Mesendoderm (in vitro differentiated cells): Measurements from ENCODE around the gene CDK16.

ENCODE experiments used
- DNase-seq: peaks from one replicate; pipeline ENCODE4 v3.0.0; 2013
- H2AK5ac ChIP-seq: 2 replicates; pipeline ENCODE4 v1.6.1; 2013; ENCODE audit warnings: low read length, inconsistent platforms
- H2BK120ac ChIP-seq: 2 replicates; pipeline ENCODE4 v1.6.1; 2013; ENCODE audit warnings: low read depth, mild to moderate bottlenecking, low read length, moderate library complexity, mixed read lengths
- H2BK15ac ChIP-seq: replicated peaks from 2 replicates; pipeline ENCODE4 v1.6.1; 2013; ENCODE audit warnings: low read depth, mild to moderate bottlenecking, moderate library complexity
- H2BK5ac ChIP-seq: 2 replicates; pipeline ENCODE4 v1.6.1; 2013; ENCODE audit warnings: low read length, inconsistent platforms
- H3K18ac ChIP-seq: 2 replicates; pipeline ENCODE4 v1.6.1; 2013; ENCODE audit warnings: mild to moderate bottlenecking, low read length, mixed read lengths
- H3K23ac ChIP-seq: one replicate; pipeline ENCODE4 v1.6.1; 2013; ENCODE audit warnings: low read length
- H3K27ac ChIP-seq: 2 replicates; pipeline ENCODE4 v1.5.1; 2013; ENCODE audit warnings: low read depth, mild to moderate bottlenecking, inconsistent platforms, low read length, moderate library complexity
- H3K27me3 ChIP-seq: 2 replicates; pipeline ENCODE4 v1.6.1; 2013; ENCODE audit warnings: low read length, control low read depth, mild to moderate bottlenecking, inconsistent platforms; ENCODE audit not compliant: insufficient read depth, poor library complexity
- H3K36me3 ChIP-seq: 2 replicates; pipeline ENCODE4 v1.6.1; 2013; ENCODE audit warnings: low read length, inconsistent platforms; ENCODE audit not compliant: control insufficient read depth, insufficient read depth
- H3K4ac ChIP-seq: one replicate; pipeline ENCODE4 v1.6.1; 2013; ENCODE audit warnings: low read depth, mild to moderate bottlenecking, low read length, moderate library complexity
- H3K4me1 ChIP-seq: 2 replicates; pipeline ENCODE4 v1.6.1; 2013; ENCODE audit warnings: low read depth, low read length, inconsistent platforms; ENCODE audit not compliant: control insufficient read depth
- H3K4me2 ChIP-seq: 2 replicates; pipeline ENCODE4 v1.6.1; 2013; ENCODE audit warnings: low read length
- H3K4me3 ChIP-seq: 2 replicates; pipeline ENCODE4 v1.5.1; 2013; ENCODE audit warnings: mild to moderate bottlenecking, low read length
- H3K56ac ChIP-seq: one replicate; pipeline ENCODE4 v1.6.1; 2013; ENCODE audit warnings: low read length
- H3K79me1 ChIP-seq: 2 replicates; pipeline ENCODE4 v1.6.1; 2013; ENCODE audit warnings: low read length, inconsistent platforms
- H3K79me2 ChIP-seq: 2 replicates; pipeline ENCODE4 v1.6.1; 2013; ENCODE audit warnings: mild to moderate bottlenecking, low read length; ENCODE audit not compliant: control insufficient read depth, insufficient read depth
- H3K9ac ChIP-seq: 2 replicates; pipeline ENCODE4 v1.6.1; 2013; ENCODE audit warnings: low read length, inconsistent platforms
- H4K5ac ChIP-seq: one replicate; pipeline ENCODE4 v1.6.1; 2013; ENCODE audit warnings: low read length
- H4K8ac ChIP-seq: one replicate; pipeline ENCODE4 v1.6.1; 2013; ENCODE audit warnings: low read depth, mild to moderate bottlenecking, control low read depth, low read length, moderate library complexity
- WGBS: extraction: QIAGEN DNeasy Blood & Tissue Kit; methylation state at CpG from one replicate; pipeline ENCODE4 v1.1.7; 2013; ENCODE audit warnings: low lambda C conversion rate, missing lambda C conversion rate; ENCODE audit not compliant: insufficient coverage; ENCODE audit errors: extremely low coverage; 5-methylcytosine and 5-hydroxymethylcytosine counted together

CDK16 gene

DNA sequence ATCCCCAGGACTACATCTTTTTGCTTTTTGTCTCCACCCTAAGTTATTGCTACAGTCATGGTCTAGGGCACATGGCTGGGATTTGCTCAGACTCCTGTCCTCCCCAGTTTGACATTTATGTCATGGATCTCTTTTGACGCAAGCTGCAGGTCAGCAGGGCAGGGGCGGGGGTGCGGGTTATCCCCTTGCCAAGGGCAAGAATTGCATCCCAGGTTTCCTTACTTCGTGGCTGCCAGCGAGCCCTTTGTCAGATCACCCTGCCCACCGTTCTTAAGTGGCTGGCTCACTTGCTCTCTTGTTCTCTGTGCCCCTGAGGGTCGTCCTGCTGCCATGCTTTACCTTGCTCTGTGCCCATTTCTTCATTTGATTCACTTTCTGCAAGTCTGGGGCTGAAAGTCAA is 45.9 kb upstream of the CDK16 start:
- Histone ChIP-seq H2BK120ac (no peak overlapping the region), H3K27me3 (no peaks in the 10 kb centered on the region), H3K79me2 (no peaks in the 10 kb centered on the region), H3K79me1 (no peaks in the 10 kb centered on the region), H3K4ac (no peak overlapping the region), H3K4me3 (no peak overlapping the region), H3K18ac (no peak overlapping the region), H4K5ac (no peak overlapping the region), H3K4me1 (no peaks in the 10 kb centered on the region), H3K23ac (no peak overlapping the region), H3K9ac (no peak overlapping the region), H2AK5ac (no peak overlapping the region), H2BK15ac (no peak overlapping the region), H3K27ac (no peak overlapping the region), H3K56ac (no peak overlapping the region), H3K4me2 (no peak overlapping the region), H3K36me3 (no peaks in the 10 kb centered on the region), H4K8ac (no peak overlapping the region), H2BK5ac (no peak overlapping the region)
- no CpG with 5 or more reads among the region's 7 CpGs for WGBS
- no peak for DNase-seq

DNA sequence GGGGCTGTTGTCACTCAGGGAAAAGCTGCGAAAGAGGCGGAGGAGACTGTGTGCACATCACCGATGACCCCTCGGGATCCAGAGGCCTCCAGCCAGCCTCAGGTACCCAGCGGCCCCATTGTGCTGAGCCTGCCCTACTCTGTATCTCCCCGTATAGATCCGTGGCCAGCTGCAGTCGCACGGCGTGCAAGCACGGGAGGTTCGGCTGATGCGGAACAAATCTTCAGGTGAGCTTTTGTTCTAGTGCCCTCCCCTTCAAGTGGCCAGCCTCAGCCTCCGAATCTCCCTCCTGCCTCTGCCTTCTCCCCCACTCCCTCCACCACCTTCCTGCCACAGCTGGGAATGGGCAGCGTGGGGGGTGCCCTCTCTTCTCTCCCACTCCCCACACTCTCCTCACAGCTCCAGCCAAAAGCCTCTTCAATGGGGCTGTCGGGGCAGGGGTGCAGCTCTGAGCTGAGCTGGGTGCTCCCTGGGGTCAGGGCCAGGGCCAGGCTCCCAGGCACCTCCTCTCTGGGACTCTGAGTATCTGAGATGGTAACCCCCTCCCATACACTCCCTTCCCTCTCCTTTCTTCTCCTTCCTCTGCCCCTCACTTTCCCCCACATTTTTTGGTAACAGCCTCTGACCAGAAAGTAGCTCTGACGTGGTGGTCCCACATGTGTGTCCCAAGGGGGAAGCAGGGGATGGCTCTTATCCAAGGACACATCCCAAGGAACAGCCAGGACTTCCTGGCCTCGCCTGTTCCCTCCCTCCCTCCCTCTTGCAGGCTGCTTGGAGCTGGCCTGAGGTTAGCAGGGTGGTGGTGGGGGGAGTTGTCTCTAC is 45.3 kb upstream of the CDK16 start:
- WGBS = no CpG with 5 or more reads among the region's 18 CpGs
- Histone ChIP-seq H3K4ac (no peak overlapping the region), H3K27ac (no peak overlapping the region), H3K4me1 (no peaks in the 10 kb centered on the region), H2BK120ac (no peak overlapping the region), H3K4me2 (no peak overlapping the region), H3K9ac (no peak overlapping the region), H2BK15ac (no peak overlapping the region), H3K4me3 (no peak overlapping the region), H3K27me3 (no peaks in the 10 kb centered on the region), H3K79me1 (no peaks in the 10 kb centered on the region), H2BK5ac (no peak overlapping the region), H3K23ac (no peak overlapping the region), H2AK5ac (no peak overlapping the region), H3K56ac (no peak overlapping the region), H3K36me3 (no peaks in the 10 kb centered on the region), H4K8ac (no peak overlapping the region), H3K79me2 (no peaks in the 10 kb centered on the region), H4K5ac (no peak overlapping the region), H3K18ac (no peak overlapping the region)
- DNase-seq = no peak

DNA sequence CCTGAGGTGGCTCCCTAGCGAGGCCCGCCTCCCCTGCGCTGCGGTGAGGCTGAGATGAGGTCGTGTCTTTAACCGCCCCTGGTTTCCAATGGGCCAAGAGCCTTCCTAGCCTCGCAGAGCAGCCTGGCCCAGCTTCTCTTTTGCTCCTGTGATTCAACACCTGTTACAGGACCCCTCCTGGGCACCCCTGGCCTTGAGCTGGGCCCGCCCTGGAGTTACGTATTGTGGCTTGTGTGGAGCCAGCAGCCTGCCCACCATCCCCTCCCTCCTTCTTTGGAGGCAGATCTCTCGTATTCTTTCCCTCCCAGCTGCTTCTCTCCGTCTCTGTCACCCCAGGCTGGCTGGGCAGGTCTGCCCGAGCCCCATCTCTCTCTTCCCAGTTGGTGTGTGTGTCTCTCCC is 44.1 kb upstream of the CDK16 start:
- H4K8ac ChIP-seq = no peak overlapping the region
- no CpG with 5 or more reads among the region's 12 CpGs for WGBS
- H3K9ac ChIP-seq = no peak overlapping the region
- H3K27me3 ChIP-seq = no peaks in the 10 kb centered on the region
- H2BK120ac ChIP-seq = no peak overlapping the region
- no peak overlapping the region for H4K5ac ChIP-seq
- H2BK5ac ChIP-seq = no peak overlapping the region
- H3K4me1 ChIP-seq = no peaks in the 10 kb centered on the region
- H3K79me1 ChIP-seq = no peaks in the 10 kb centered on the region
- H3K18ac ChIP-seq = no peak overlapping the region
- no peak overlapping the region for H2AK5ac ChIP-seq
- H3K4me3 ChIP-seq = no peak overlapping the region
- H3K56ac ChIP-seq = no peak overlapping the region
- H3K27ac ChIP-seq = no peak overlapping the region
- H3K4me2 ChIP-seq = no peak overlapping the region
- H3K4ac ChIP-seq = no peak overlapping the region
- H3K79me2 ChIP-seq = no peaks in the 10 kb centered on the region
- no peak overlapping the region for H2BK15ac ChIP-seq
- H3K36me3 ChIP-seq = no peaks in the 10 kb centered on the region
- no peak overlapping the region for H3K23ac ChIP-seq
- DNase-seq = no peak

DNA sequence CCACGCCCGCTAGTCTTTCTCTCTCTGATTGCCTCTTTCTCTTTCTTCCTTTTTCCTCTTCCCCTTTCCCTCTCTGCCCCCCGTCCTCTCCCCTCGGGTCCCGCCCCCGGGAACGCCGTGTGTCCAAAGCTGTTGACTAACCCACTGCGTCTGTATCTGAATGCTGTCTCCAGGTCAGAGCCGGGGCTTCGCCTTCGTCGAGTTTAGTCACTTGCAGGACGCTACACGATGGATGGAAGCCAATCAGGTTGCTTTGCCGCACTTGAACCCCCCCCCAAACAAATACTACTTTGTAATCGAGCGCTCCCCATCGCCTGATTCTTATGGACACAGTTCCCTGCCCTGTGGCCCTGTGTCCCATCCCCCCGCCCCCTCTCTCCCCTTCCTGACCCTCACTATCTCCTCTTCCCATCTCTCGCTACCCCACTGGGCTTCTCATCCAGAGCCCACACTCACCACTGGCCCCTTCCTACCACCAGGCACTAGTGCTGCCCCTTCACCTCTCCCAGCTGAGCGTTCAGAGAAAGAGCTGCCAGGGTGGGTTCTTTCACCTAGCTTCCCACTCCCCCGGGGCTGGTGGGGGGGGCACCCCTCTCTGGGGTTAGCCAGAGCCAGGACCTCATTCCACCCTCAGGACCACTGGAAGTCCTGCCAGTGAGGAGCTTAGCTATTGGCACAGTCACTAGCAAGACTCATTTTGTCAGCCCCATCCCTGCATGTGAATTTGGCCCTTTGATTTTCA is 43.5 kb upstream of the CDK16 start:
- no peaks in the 10 kb centered on the region for H3K79me1 ChIP-seq
- H2BK120ac ChIP-seq = no peak overlapping the region

DNA sequence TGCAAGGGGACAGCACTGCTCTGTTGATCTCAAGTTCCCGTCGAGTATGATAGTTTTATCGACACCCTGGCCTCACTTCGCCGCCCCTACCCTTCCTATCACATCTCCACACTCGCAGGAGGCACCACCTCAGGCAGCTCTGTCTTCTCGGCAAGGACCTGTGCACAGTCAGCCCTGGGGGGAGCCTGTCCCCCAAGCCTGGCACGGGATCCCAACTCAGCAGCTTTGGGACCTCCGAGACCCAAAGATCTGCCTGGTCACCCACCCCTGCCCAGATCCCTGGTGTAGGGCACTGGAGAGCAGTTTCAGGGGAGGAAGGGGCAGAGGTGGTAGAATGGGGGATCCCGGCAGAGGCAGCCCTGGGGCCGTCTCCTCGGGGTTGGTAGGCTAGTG is 42.9 kb upstream of the CDK16 start:
- Histone ChIP-seq H3K23ac (no peak overlapping the region), H3K4me2 (no peak overlapping the region), H3K36me3 (no peaks in the 10 kb centered on the region), H4K5ac (no peak overlapping the region), H3K79me2 (no peaks in the 10 kb centered on the region), H3K56ac (no peak overlapping the region), H3K9ac (no peak overlapping the region), H3K79me1 (no peaks in the 10 kb centered on the region), H3K4ac (no peak overlapping the region), H3K18ac (no peak overlapping the region), H3K27ac (no peak overlapping the region), H3K4me1 (no peaks in the 10 kb centered on the region), H2BK5ac (no peak overlapping the region), H4K8ac (no peak overlapping the region), H2BK15ac (no peak overlapping the region), H3K27me3 (no peaks in the 10 kb centered on the region), H2AK5ac (no peak overlapping the region), H2BK120ac (no peak overlapping the region), H3K4me3 (no peak overlapping the region)
- no CpG with 5 or more reads among the region's 12 CpGs for WGBS
- DNase-seq = no peak

More for the DNA sequence above, 43.5 kb upstream of the CDK16 start:
- no peaks in the 10 kb centered on the region for H3K4me1 ChIP-seq
- no peak overlapping the region for H4K8ac ChIP-seq
- no peak overlapping the region for H3K4me3 ChIP-seq
- no peaks in the 10 kb centered on the region for H3K79me2 ChIP-seq
- no peaks in the 10 kb centered on the region for H3K27me3 ChIP-seq
- H3K56ac ChIP-seq = no peak overlapping the region
- DNase-seq = no peak
- no peak overlapping the region for H2BK5ac ChIP-seq
- H2AK5ac ChIP-seq = no peak overlapping the region
- H3K18ac ChIP-seq = no peak overlapping the region
- H3K23ac ChIP-seq = no peak overlapping the region
- H3K4me2 ChIP-seq = no peak overlapping the region
- no peak overlapping the region for H3K9ac ChIP-seq
- no peak overlapping the region for H2BK15ac ChIP-seq
- no peak overlapping the region for H3K27ac ChIP-seq
- no peaks in the 10 kb centered on the region for H3K36me3 ChIP-seq
- H4K5ac ChIP-seq = no peak overlapping the region
- no peak overlapping the region for H3K4ac ChIP-seq
- WGBS = no CpG with 5 or more reads among the region's 23 CpGs
